ENCODE measurements around the gene CLRN1.

The CLRN1 gene

GRCh38 chr3:150975992-150976368 lies 3.5 kb upstream of the CLRN1 start:
- DNase-seq (ENCODE audit: low read depth) = no peak

GRCh38 chr3:150975086-150975991 lies 2.8 kb upstream of the CLRN1 start:
- no peak for DNase-seq (ENCODE audit: low read depth)

GRCh38 chr3:150970665-150971324 lies 1.7 kb downstream of the CLRN1 start:
- DNase-seq (ENCODE audit: low read depth) = no peak

GRCh38 chr3:150968341-150969035 lies 4.0 kb downstream of the CLRN1 start:
- DNase-seq (ENCODE audit: low read depth) = no peak

GRCh38 chr3:150965436-150965835 lies 7.1 kb downstream of the CLRN1 start:
- no peak for DNase-seq (ENCODE audit: low read depth)

GRCh38 chr3:150961949-150962348 lies 10.6 kb downstream of the CLRN1 start:
- no peak for DNase-seq (ENCODE audit: low read depth)

- DNase-seq (ENCODE audit: low read depth) = no peak
These were observed 11.5 kb downstream of the CLRN1 start for GRCh38 chr3:150960708-150961684.

- DNase-seq (ENCODE audit: low read depth) = no peak
These were observed 13.8 kb downstream of the CLRN1 start for GRCh38 chr3:150958683-150959082.

- DNase-seq (ENCODE audit: low read depth) = no peak
These were observed 16.2 kb downstream of the CLRN1 start for GRCh38 chr3:150956376-150956775.

- DNase-seq (ENCODE audit: low read depth) = no peak
These were observed 20.6 kb downstream of the CLRN1 start for GRCh38 chr3:150951923-150952322.

- DNase-seq (ENCODE audit: low read depth) = no peak
These were observed 27.1 kb downstream of the CLRN1 start for GRCh38 chr3:150945226-150946032.

GRCh38 chr3:150942221-150942620 lies 30.3 kb downstream of the CLRN1 start:
- DNase-seq (ENCODE audit: low read depth) = no peak

GRCh38 chr3:150936693-150937092 lies 35.8 kb downstream of the CLRN1 start:
- no peak for DNase-seq (ENCODE audit: low read depth)

GRCh38 chr3:150933473-150933995 lies 39.0 kb downstream of the CLRN1 start:
- DNase-seq (ENCODE audit: low read depth) = no peak

- DNase-seq (ENCODE audit: low read depth) = no peak
These were observed 40.8 kb downstream of the CLRN1 start for GRCh38 chr3:150931745-150932144.

- DNase-seq (ENCODE audit: low read depth) = no peak
These were observed 41.7 kb downstream of the CLRN1 start for GRCh38 chr3:150930839-150931238.

- no peak for DNase-seq (ENCODE audit: low read depth)
These were observed 44.3 kb downstream of the CLRN1 start for GRCh38 chr3:150928234-150928633.

- DNase-seq (ENCODE audit: low read depth) = no peak
These were observed 46.2 kb downstream of the CLRN1 start for GRCh38 chr3:150926328-150926727.

- DNase-seq (ENCODE audit: low read depth) = peak; percentile 41
These were observed 46.8 kb downstream of the CLRN1 start for GRCh38 chr3:150925751-150926201.

GRCh38 chr3:150922611-150923010 lies 49.9 kb downstream of the CLRN1 start:
- no peak for DNase-seq (ENCODE audit: low read depth)

All from stimulated activated CD8-positive, alpha-beta memory T cell treated with anti-CD3 and anti-CD28 coated beads, Interleukin-4, amount 100 ng/mL, for 24 hours (primary cell).